HS-27A (cell line): ENCODE results near the gene SLC13A3.

Experiments used
- DNase-seq: peaks from one replicate; pipeline ENCODE4 v3.0.0-alpha.2; 2012; ENCODE audit warnings: low read depth, missing footprints

SLC13A3 gene

DNA sequence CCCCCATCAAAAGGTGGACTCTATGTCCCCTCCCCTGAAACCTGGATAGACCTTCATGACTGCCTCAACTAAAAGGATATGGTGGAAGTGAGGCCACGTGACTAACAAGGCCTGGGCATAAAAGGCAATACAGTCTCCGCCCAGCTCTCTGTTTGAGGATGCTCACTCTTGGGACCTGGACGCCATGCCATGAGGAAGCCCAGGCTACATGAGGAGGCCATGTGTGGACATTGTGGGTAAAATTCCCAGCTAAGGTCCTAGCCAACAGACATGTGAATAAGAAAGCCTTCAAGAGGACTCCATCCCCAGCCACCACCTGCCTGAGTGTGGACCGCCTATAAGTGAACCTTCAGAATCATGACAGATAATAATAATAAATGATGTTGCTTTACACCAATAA lies 130.7 kb downstream of the SLC13A3 start:
- no peak for DNase-seq

DNA sequence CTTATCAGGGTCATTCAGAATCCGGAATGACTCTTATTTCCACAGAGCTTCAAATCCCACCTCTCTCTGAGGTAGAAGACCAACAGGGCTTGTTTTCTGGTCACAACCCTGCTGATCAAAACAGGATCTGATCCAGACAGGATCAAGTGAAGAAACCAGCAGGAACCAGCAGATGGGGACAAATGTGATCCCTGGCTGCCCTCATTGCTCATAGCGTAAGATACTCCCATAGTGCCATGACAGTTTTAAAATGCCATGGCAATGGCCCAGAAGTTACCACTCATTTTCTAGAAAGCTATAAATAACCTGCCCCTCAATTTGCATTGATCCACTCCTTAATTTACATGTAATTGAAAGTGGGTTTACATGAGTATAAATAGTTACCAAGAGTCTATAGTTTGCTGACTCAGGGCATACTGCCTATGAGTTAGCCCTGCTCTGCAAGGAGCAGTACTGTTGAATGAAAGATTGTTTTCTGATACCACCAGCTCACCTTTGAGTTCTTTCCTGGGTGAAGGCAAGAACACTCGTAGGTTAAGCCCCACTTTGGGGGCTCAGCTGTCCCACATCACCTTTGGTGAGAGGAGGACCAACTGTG lies 131.7 kb downstream of the SLC13A3 start:
- DNase-seq = no peak

DNA sequence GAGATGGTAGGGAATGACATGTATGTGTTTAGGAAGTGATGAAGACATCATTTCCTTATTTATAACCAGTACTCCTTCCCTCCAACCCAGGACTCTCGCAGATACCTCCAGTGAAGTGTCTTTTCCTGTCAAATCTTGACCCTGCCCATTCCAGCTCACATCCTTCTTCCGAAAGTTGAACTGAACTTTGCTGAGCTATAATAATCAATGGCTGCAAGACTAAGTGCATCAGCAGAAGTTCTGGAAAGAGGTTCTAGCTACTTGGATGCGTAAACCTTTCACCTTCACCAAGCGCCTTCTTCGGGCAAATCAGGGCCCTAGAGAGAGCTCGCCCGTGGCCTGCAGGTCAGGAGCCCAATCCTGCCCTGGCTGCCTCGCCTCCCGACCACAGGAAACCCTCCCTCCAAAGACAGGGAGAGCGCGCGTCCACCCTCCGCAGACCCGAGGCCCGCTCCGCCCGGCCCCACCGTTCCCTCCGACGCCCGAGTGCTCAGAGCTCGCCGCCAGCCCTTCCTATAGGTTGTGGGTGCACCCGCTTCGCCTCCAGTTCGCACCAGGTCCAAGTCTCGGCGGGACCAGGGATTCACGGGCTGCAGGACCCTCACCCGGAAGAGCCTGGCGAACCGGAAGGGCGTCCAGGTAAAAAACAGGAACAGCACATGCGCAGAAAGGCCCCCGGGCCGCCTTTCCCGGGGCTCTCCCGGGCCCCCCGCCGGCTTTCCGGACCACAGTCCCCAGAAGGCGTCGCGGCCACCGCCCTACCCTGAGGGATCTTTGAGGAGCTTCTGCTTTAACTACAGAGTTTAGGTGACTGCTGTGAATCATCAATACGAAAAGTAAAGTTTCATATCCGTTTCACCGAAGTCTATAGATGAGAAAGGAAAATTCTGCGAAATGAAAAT lies 138.1 kb downstream of the SLC13A3 start, which contains the start of gene ZNF334:
Gene ZNF334 (minus strand): TSS at position 617 of the 902 bp plus-strand sequence. CDS start 1,457 bp downstream, outside the sequence.
- DNase-seq = no peak

DNA sequence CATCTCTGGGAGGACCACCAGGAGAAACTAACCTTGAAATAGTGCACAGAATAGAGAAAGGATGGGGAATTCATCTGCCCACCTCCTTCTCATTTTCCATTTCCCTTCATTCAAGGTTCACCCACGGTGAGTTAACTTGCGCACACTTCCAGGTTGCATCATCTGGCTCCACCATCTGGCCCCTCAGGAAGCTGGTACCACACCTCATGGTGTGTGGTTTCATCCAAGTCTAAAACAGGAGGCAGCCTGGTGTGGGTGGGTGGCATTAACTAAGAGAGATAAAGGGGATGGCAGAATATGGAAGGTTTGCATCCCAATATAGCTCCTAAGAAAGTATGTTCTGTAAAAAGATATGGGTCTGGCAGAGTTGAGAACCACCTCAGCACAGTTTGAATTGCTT lies 141.7 kb downstream of the SLC13A3 start:
- no peak for DNase-seq
